ENCODE measurements around the gene THSD4.

The THSD4 gene

GRCh38 chr15:71628988-71629770 lies 513.9 kb downstream of the THSD4 start:
- Histone ChIP-seq H3K36me3 (ENCODE audit: insufficient read depth, low read length) (no peaks in the 10 kb centered on the region), H3K79me2 (ENCODE audit: control insufficient read depth, insufficient read depth, low read length, unreplicated experiment) (no peaks in the 10 kb centered on the region), H3K27me3 (ENCODE audit: insufficient read depth, low read length) (no peaks in the 10 kb centered on the region), H3K4me1 (ENCODE audit: control insufficient read depth, insufficient read depth, low read length, unreplicated experiment) (no peaks in the 10 kb centered on the region), H3K4me3 (ENCODE audit: low read depth, low read length) (no peak overlapping the region), H2AFZ (ENCODE audit: low read length, unreplicated experiment) (no peak overlapping the region), H3K27ac (ENCODE audit: low read depth, low read length) (no peak overlapping the region)

DNA sequence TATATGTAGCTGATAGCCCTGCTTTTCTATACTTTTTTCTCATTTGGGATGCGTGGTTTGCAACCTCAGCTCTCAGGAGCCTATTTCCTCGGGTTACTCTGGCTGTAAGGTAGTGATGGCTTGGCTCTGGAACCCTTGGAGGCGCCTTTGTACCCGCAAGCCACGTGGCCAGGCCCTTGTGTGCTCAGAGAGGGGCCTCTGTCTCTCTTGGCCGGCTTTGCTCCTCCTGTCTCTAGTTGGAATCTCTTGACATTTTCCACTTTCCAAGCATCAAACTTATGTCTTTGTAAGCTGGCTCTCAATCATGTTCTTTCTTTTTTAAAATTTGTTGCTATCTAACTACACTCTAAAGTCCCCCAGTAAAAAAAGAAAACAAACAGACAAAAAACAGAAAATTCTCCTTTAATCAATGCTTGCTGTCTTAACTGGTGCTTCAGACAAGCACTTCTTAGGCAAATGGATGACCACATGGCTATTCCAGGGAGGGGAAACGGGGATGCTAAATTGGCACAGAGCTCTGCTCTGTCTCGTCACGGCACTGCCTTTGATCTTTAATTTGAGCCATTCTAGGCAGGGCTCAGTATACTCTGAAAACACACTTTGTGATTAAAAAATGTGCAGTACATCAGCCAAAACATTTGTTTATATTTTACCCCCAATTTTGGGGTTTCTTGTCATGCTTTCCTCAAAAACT lies 514.7 kb downstream of the THSD4 start:
- H3K79me2 ChIP-seq (ENCODE audit: control insufficient read depth, insufficient read depth, low read length, unreplicated experiment), result no peaks in the 10 kb centered on the region
- no peaks in the 10 kb centered on the region for H3K36me3 ChIP-seq (ENCODE audit: insufficient read depth, low read length)
- H3K4me3 ChIP-seq (ENCODE audit: low read depth, low read length), result no peak overlapping the region
- no peaks in the 10 kb centered on the region for H3K4me1 ChIP-seq (ENCODE audit: control insufficient read depth, insufficient read depth, low read length, unreplicated experiment)
- H2AFZ ChIP-seq (ENCODE audit: low read length, unreplicated experiment), result no peak overlapping the region
- no peaks in the 10 kb centered on the region for H3K27me3 ChIP-seq (ENCODE audit: insufficient read depth, low read length)
- no peak overlapping the region for H3K27ac ChIP-seq (ENCODE audit: low read depth, low read length)

- Histone ChIP-seq H3K4me3 (ENCODE audit: low read depth, low read length) (no peak overlapping the region), H3K36me3 (ENCODE audit: insufficient read depth, low read length) (no peaks in the 10 kb centered on the region), H3K27me3 (ENCODE audit: insufficient read depth, low read length) (no peaks in the 10 kb centered on the region), H2AFZ (ENCODE audit: low read length, unreplicated experiment) (no peak overlapping the region), H3K79me2 (ENCODE audit: control insufficient read depth, insufficient read depth, low read length, unreplicated experiment) (no peaks in the 10 kb centered on the region), H3K4me1 (ENCODE audit: control insufficient read depth, insufficient read depth, low read length, unreplicated experiment) (no peaks in the 10 kb centered on the region), H3K27ac (ENCODE audit: low read depth, low read length) (no peak overlapping the region)
Measured at GRCh38 chr15:71630475-71630809, 515.2 kb downstream of the THSD4 start.

GRCh38 chr15:71632576-71633195 lies 517.4 kb downstream of the THSD4 start:
- no peaks in the 10 kb centered on the region for H3K4me1 ChIP-seq (ENCODE audit: control insufficient read depth, insufficient read depth, low read length, unreplicated experiment)
- no peak overlapping the region for H3K27ac ChIP-seq (ENCODE audit: low read depth, low read length)
- no peaks in the 10 kb centered on the region for H3K27me3 ChIP-seq (ENCODE audit: insufficient read depth, low read length)
- H3K4me3 ChIP-seq (ENCODE audit: low read depth, low read length), result no peak overlapping the region
- no peak overlapping the region for H2AFZ ChIP-seq (ENCODE audit: low read length, unreplicated experiment)
- H3K79me2 ChIP-seq (ENCODE audit: control insufficient read depth, insufficient read depth, low read length, unreplicated experiment), result no peaks in the 10 kb centered on the region
- no peaks in the 10 kb centered on the region for H3K36me3 ChIP-seq (ENCODE audit: insufficient read depth, low read length)

DNA sequence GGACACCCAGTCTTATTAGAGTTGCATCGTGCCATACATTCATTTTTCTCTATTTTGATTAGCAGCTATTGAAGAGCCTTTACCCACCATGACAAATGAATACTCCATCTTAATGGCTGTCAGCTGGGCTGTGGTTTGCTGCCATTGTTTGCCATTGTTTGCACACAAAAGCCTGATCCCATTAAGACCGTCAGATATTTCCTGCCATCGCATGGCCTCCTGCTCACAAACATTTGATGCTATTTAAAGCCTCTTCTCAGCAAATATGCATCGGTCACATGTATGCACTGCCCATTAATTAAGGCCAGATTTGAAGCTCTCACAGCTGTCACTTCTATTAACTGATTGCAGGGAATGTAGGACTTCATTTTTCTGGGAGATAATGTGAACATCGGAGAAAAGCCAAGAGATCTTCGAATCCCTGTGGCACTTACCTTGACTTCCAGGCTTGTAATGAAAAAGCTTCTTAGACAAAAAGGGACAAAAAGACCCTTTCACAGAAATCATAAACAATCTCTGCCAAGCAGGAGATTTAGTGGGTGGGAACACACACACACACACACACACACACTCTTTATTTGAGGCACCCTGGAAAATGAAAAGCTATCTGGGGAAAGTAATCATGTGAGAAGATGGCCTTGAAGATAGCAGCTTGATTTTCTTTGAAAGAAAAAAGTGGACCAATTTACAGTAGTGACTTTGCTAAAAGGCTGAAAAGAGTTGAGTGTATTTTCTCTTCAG lies 519.7 kb downstream of the THSD4 start:
- no peaks in the 10 kb centered on the region for H3K4me1 ChIP-seq (ENCODE audit: control insufficient read depth, insufficient read depth, low read length, unreplicated experiment)
- H3K79me2 ChIP-seq (ENCODE audit: control insufficient read depth, insufficient read depth, low read length, unreplicated experiment), result no peaks in the 10 kb centered on the region
- no peak overlapping the region for H3K4me3 ChIP-seq (ENCODE audit: low read depth, low read length)
- no peaks in the 10 kb centered on the region for H3K27me3 ChIP-seq (ENCODE audit: insufficient read depth, low read length)
- no peak overlapping the region for H3K27ac ChIP-seq (ENCODE audit: low read depth, low read length)
- H2AFZ ChIP-seq (ENCODE audit: low read length, unreplicated experiment), result no peak overlapping the region
- no peaks in the 10 kb centered on the region for H3K36me3 ChIP-seq (ENCODE audit: insufficient read depth, low read length)

GRCh38 chr15:71635735-71636134 lies 520.5 kb downstream of the THSD4 start:
- Histone ChIP-seq H2AFZ (ENCODE audit: low read length, unreplicated experiment) (no peak overlapping the region), H3K36me3 (ENCODE audit: insufficient read depth, low read length) (no peaks in the 10 kb centered on the region), H3K27me3 (ENCODE audit: insufficient read depth, low read length) (no peaks in the 10 kb centered on the region), H3K4me3 (ENCODE audit: low read depth, low read length) (no peak overlapping the region), H3K27ac (ENCODE audit: low read depth, low read length) (no peak overlapping the region), H3K4me1 (ENCODE audit: control insufficient read depth, insufficient read depth, low read length, unreplicated experiment) (no peaks in the 10 kb centered on the region), H3K79me2 (ENCODE audit: control insufficient read depth, insufficient read depth, low read length, unreplicated experiment) (no peaks in the 10 kb centered on the region)

GRCh38 chr15:71638876-71639275 lies 523.6 kb downstream of the THSD4 start:
- Histone ChIP-seq H3K36me3 (ENCODE audit: insufficient read depth, low read length) (no peaks in the 10 kb centered on the region), H3K4me1 (ENCODE audit: control insufficient read depth, insufficient read depth, low read length, unreplicated experiment) (no peaks in the 10 kb centered on the region), H3K4me3 (ENCODE audit: low read depth, low read length) (no peak overlapping the region), H3K79me2 (ENCODE audit: control insufficient read depth, insufficient read depth, low read length, unreplicated experiment) (no peaks in the 10 kb centered on the region), H2AFZ (ENCODE audit: low read length, unreplicated experiment) (no peak overlapping the region), H3K27me3 (ENCODE audit: insufficient read depth, low read length) (no peaks in the 10 kb centered on the region), H3K27ac (ENCODE audit: low read depth, low read length) (no peak overlapping the region)

- Histone ChIP-seq H3K79me2 (ENCODE audit: control insufficient read depth, insufficient read depth, low read length, unreplicated experiment) (no peaks in the 10 kb centered on the region), H2AFZ (ENCODE audit: low read length, unreplicated experiment) (no peak overlapping the region), H3K27ac (ENCODE audit: low read depth, low read length) (no peak overlapping the region), H3K4me3 (ENCODE audit: low read depth, low read length) (no peak overlapping the region), H3K36me3 (ENCODE audit: insufficient read depth, low read length) (no peaks in the 10 kb centered on the region), H3K27me3 (ENCODE audit: insufficient read depth, low read length) (no peaks in the 10 kb centered on the region), H3K4me1 (ENCODE audit: control insufficient read depth, insufficient read depth, low read length, unreplicated experiment) (no peaks in the 10 kb centered on the region)
Measured at GRCh38 chr15:71639471-71639870, 524.2 kb downstream of the THSD4 start.

GRCh38 chr15:71643918-71644317 lies 528.6 kb downstream of the THSD4 start:
- no peak overlapping the region for H2AFZ ChIP-seq (ENCODE audit: low read length, unreplicated experiment)

DNA sequence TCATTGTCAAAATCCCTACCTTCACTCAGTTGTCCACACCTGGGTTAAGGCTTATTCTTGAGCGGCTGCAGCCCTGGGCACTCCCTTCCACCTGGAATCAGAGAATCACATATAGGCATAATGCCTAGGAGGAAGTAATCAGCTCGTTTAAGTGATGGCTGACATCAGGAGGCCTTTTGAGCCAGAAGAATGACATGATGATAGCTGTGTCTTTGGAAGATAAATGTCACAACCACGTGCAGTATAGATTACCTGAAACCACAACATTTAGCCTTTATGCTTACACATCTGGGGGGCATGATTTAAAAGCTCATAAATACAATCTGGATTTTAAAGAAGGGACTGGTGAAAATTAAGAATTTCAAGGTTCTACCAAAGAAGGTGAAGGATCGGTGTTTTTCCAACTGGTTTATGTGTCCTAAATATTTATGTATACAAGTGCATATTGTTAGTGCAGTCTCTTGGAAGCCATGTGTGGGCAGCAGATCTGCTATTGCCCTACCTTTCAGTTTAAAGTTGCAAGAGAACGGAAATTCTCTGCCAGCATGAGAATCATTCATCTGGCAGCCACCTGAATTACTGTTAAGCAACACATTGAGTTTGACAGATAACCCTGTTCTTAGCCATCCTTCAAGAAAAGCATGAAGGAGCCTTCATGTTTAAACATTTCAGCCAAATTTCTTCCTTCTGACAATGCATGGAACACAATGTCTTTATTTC lies 531.7 kb downstream of the THSD4 start:
- Histone ChIP-seq H3K36me3 (ENCODE audit: insufficient read depth, low read length) (no peaks in the 10 kb centered on the region), H3K27me3 (ENCODE audit: insufficient read depth, low read length) (no peaks in the 10 kb centered on the region), H3K4me1 (ENCODE audit: control insufficient read depth, insufficient read depth, low read length, unreplicated experiment) (peaks cover 4% of the 10 kb centered on the region), H3K27ac (ENCODE audit: low read depth, low read length) (no peak overlapping the region), H3K4me3 (ENCODE audit: low read depth, low read length) (no peak overlapping the region), H2AFZ (ENCODE audit: low read length, unreplicated experiment) (no peak overlapping the region), H3K79me2 (ENCODE audit: control insufficient read depth, insufficient read depth, low read length, unreplicated experiment) (no peaks in the 10 kb centered on the region)

More at GRCh38 chr15:71643918-71644317, 528.6 kb downstream of the THSD4 start:
- Histone ChIP-seq H3K27ac (ENCODE audit: low read depth, low read length) (no peak overlapping the region), H3K79me2 (ENCODE audit: control insufficient read depth, insufficient read depth, low read length, unreplicated experiment) (no peaks in the 10 kb centered on the region), H3K4me1 (ENCODE audit: control insufficient read depth, insufficient read depth, low read length, unreplicated experiment) (no peaks in the 10 kb centered on the region), H3K4me3 (ENCODE audit: low read depth, low read length) (no peak overlapping the region), H3K27me3 (ENCODE audit: insufficient read depth, low read length) (no peaks in the 10 kb centered on the region), H3K36me3 (ENCODE audit: insufficient read depth, low read length) (no peaks in the 10 kb centered on the region)

All from ACC112 (cell line).